Ascending aorta (tissue), 2 donors: ENCODE measurements around the gene ANGPTL2. TPM values are rescaled to one million over a fixed set of nuclear protein-coding genes. Genes with fewer than 3 reads are reported as not detected.
"Not testable (repeated sequence)": the region's sequence is repeated elsewhere in the genome, so short reads cannot be mapped to it uniquely, and the experiment has no call there.

Experiments used
- DNase-seq, 2 donors: peaks; one replicate each; pipeline ENCODE4 v3.0.0-alpha.2; 2019; ENCODE audit warnings: low spot score in 2 of 2
- H3K27ac ChIP-seq, 2 donors: fragments of 200-600 bp; sonication (generic); one replicate each; pipeline ENCODE4 v1.5.1; 2016 to 2017; ENCODE audit warnings: mild to moderate bottlenecking in 1 of 2
- H3K27me3 ChIP-seq: fragments of 200-600 bp; sonication (generic); one replicate; pipeline ENCODE4 v1.5.1; 2017
- H3K36me3 ChIP-seq, 2 donors: fragments of 200-600 bp; sonication (generic); one replicate each; pipeline ENCODE4 v1.5.1; 2016
- H3K4me1 ChIP-seq, 2 donors: fragments of 200-600 bp; sonication (generic); one replicate each; pipeline ENCODE4 v1.5.1; 2016 to 2017; ENCODE audit warnings: mild to moderate bottlenecking in 1 of 2
- H3K4me3 ChIP-seq, 2 donors: fragments of 200-600 bp; sonication (generic); one replicate each; pipeline ENCODE4 v1.5.1; 2016 to 2017; ENCODE audit warnings: mild to moderate bottlenecking in 1 of 2
- H3K9me3 ChIP-seq, 2 donors: fragments of 200-600 bp; sonication (generic); one replicate each; pipeline ENCODE4 v1.5.1; 2016
- CTCF ChIP-seq, 3 experiments: fragments of 200-600 bp in 2 of 3; fragments of 450-650 bp in 1 of 3; sonication (generic) in 2 of 3; IDR thresholded peaks; one replicate each; pipeline ENCODE4 v1.5.1; 2016 to 2019; ENCODE audit warnings: antibody characterized with exemption in 3 of 3, mild to moderate bottlenecking in 1 of 3, moderate library complexity in 1 of 3
- intact Hi-C: fragments of 100-400 bp; cut with DNase I; formaldehyde crosslinking; loops from one replicate; pipeline ENCODE4 v1.15.1; 2023
- total RNA-seq: library from RNA; depleted of rRNA; stranded (reverse); fragments of >200 nt; gene quantifications from one replicate; pipeline ENCODE4 v1.1.0, GENCODE V29; 2016

The ANGPTL2 gene
- total RNA-seq: 19.6 TPM

- intact Hi-C loops: loop anchor here (1.0 to 5.0 kb wide), 4 partner anchors 32 to 100 kb away; no protein-coding TSS in a partner anchor
Observed at GRCh38 chr9:127122176-127123063, at the start of gene ANGPTL2. TSS of gene ANGPTL2 (minus strand) at chr9:127122635. CDS start at chr9:127108731, 13,904 bp downstream.

GRCh38 chr9:127171348-127171747, 48.9 kb upstream of the ANGPTL2 start:
- H3K9me3 ChIP-seq, H3K36me3 ChIP-seq, H3K4me3 ChIP-seq, H3K4me1 ChIP-seq, H3K27ac ChIP-seq, H3K27me3 ChIP-seq, intact Hi-C loops, DNase-seq: not testable (repeated sequence)

More at GRCh38 chr9:127122176-127123063, at the start of gene ANGPTL2:
- peaks cover 0 to 2% of the 10 kb centered on the region in 2 donors for H3K36me3 ChIP-seq
- H3K27ac ChIP-seq: peak within 1 kb of the TSS; percentile 90 to 93
- H3K9me3 ChIP-seq: no peaks in the 10 kb centered on the region
- TF ChIP-seq CTCF (IDR thresholded peaks at IDR 0.05): peak in 2 of 3 experiments; percentile 12 to 16
- H3K4me3 ChIP-seq: peak within 1 kb of the TSS; percentile 67 to 77
- DNase-seq: peak; percentile 76 to 95
- H3K27me3 ChIP-seq: no peaks in the 10 kb centered on the region
- H3K4me1 ChIP-seq: peaks cover 13 to 28% of the 10 kb centered on the region in 2 donors

GRCh38 chr9:127170652-127171051, 48.2 kb upstream of the ANGPTL2 start:
- intact Hi-C loops: no loop called here
- H3K9me3 ChIP-seq: no peaks in the 10 kb centered on the region
- DNase-seq: peak in 1 of 2 donors; percentile 31
- H3K4me3 ChIP-seq: no peak overlapping the region
- H3K27me3 ChIP-seq: no peaks in the 10 kb centered on the region
- H3K36me3 ChIP-seq: no peaks in the 10 kb centered on the region
- H3K4me1 ChIP-seq: no peaks in the 10 kb centered on the region
- H3K27ac ChIP-seq: no peak overlapping the region
- TF ChIP-seq CTCF (IDR thresholded peaks at IDR 0.05): no peak

- intact Hi-C loops: no loop called here
- no peak for DNase-seq
- Histone ChIP-seq H3K27me3 (no peaks in the 10 kb centered on the region), H3K36me3 (no peaks in the 10 kb centered on the region), H3K4me1 (no peaks in the 10 kb centered on the region), H3K9me3 (no peaks in the 10 kb centered on the region), H3K27ac (no peak overlapping the region), H3K4me3 (no peak overlapping the region)
- TF ChIP-seq CTCF (IDR thresholded peaks at IDR 0.05): no peak
Observed at GRCh38 chr9:127170103-127170502, 47.7 kb upstream of the ANGPTL2 start.

DNA sequence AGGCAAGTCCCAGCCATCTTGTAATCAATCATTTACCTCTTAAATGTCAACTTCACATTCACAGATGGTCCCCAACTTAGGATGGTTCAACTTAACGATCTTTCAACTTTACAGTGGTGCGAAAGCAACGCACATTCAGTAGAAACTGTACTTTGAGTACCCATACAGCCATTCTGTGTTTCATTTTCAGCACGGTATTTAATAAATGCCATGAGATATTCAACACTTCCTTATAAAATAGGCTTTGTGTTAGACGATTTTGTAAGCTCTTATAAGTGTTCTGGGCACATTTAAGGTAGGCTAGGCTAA, 47.1 kb upstream of the ANGPTL2 start:
- Histone ChIP-seq H3K9me3 (no peaks in the 10 kb centered on the region), H3K27me3 (no peaks in the 10 kb centered on the region), H3K4me1 (no peaks in the 10 kb centered on the region), H3K36me3 (no peaks in the 10 kb centered on the region), H3K4me3 (no peak overlapping the region), H3K27ac (no peak overlapping the region)
- TF ChIP-seq CTCF (IDR thresholded peaks at IDR 0.05): no peak
- DNase-seq: no peak
- intact Hi-C loops: no loop called here

DNA sequence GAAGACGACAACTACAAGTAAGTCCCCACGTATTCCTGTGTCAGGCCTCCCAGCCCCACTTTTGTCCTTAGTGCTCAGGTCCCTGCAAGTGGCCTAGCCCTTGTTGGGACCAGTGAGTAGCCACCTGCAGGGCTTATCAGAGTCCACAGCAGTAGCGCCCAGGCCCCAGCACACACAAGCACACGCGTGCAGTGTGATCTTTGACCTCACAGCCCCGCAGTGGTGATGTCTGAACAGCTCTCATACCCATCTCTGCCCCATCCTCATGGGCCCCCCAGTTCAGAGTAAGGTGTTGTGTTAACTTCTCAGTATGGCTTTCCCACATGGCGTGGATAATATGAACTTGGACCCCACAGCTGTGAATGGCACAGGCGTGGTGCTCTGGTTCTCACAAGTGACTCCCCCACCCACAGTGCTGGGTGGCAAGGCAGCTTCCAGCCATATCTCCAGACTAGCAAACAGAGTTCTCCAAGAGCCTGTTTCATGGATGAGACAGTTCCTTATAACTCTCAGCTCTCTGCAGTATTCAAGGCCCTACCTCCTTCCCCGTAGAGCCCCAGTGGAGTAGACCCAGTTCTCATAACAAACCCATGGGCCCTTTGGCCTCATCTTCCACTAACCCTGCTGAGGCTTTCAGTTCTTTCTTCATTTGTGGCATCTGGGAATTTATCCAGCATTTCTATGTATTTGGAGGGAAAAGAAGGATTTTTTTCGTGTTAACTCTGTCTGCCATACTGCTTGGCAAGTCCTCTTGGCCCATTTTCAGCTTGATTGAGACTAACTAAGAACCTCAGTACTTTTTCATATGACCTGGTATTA, 46.5 kb upstream of the ANGPTL2 start:
- Histone ChIP-seq H3K4me3 (no peak overlapping the region), H3K27ac (no peak overlapping the region), H3K9me3 (no peaks in the 10 kb centered on the region), H3K4me1 (no peaks in the 10 kb centered on the region), H3K27me3 (no peaks in the 10 kb centered on the region), H3K36me3 (no peaks in the 10 kb centered on the region)
- TF ChIP-seq CTCF (IDR thresholded peaks at IDR 0.05): no peak
- DNase-seq: no peak
- intact Hi-C loops: no loop called here
